Activated T-cell treated with anti-CD3 and anti-CD28 coated beads, Interleukin-2, amount 50 U/mL, for 48 hours (primary cell): ENCODE measurements around the gene CIC.
"Not testable (repeated sequence)": the region's sequence is repeated elsewhere in the genome, so short reads cannot be mapped to it uniquely, and the experiment has no call there.

Experiments used
- DNase-seq, 2 experiments: peaks; one replicate each; pipeline ENCODE4 v3.0.0-alpha.2; 2020

Gene CIC

DNA sequence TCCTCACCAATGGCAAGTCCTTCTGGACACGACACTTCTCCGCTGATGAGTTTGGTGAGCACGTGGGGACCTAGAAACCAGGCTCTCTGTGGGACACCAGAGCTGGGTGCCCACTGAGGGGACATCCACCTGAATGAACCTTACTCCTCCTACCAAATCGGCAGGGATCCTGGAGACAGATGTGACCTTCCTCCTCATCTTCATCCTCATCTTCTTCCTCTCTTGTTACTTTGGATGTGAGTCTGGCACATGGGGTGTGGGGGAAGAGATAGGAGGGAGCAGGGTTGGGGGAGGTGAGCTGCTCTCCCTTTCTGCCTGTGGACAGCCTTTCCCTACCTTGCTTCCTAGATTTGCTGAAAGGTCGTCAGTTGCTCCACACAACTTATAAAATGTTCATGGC lies 46.0 kb downstream of the CIC start:
- no peak for DNase-seq

DNA sequence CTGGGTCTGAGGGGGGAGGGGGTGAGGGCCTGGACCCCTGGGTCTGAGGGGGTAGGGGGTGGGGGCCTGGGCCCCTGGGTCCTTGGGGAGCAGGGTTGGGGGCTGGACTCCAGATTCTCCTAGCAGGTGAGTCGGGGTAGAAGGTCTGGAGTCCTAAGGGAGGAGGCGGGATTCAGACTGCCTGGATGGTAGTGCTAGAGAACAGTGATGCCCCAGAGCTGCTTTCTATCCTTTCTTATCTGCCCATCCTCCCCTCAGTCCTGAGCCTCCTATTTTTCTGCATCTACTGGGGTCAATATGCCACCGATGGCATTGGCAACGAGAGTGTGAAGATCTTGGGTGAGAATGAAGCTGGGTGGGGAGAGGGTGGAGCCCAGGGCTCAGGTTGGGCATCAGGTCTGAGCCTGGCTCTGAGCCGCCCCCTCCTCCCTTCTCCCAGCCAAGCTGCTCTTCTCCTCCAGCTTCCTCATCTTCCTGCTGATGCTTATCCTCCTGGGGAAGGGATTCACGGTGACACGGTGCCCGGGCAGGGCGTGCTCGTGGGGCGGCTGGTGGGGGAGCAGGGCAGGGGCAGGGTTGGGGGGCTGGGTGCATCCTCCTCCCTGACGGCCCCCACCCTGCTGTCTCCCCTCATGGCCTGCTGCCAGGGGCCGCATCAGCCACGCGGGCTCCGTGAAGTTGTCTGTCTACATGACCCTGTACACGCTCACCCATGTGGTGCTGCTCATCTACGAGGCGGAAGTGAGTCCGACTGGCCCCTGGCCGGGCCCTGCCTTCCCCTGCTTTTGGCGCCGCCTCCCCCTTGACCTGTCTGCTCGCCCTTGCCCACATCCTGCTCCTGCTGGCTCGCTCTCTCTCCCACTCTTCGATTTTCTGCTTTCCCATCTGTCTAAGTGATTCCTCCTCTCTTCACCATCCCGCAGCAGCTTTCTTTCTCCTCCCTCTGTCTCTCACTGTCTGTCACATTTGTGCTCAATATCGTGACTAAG lies 47.5 kb downstream of the CIC start:
- no peak for DNase-seq

DNA sequence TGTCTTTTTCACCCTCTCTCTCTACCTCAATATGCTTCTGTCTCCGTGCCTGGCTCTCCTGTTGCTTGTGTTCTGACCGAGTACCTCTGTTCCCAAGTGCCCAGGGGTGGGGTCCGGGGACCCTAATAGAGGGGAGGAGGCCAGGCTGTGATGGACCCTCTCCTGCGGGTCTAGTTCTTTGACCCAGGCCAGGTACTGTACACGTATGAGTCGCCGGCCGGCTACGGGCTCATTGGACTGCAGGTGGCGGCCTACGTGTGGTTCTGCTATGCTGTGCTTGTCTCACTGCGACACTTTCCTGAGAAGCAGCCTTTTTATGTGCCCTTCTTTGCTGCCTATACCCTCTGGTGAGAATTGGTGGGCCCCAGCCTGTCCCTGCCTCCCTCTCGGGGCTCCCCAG lies 48.5 kb downstream of the CIC start:
- no peak for DNase-seq

DNA sequence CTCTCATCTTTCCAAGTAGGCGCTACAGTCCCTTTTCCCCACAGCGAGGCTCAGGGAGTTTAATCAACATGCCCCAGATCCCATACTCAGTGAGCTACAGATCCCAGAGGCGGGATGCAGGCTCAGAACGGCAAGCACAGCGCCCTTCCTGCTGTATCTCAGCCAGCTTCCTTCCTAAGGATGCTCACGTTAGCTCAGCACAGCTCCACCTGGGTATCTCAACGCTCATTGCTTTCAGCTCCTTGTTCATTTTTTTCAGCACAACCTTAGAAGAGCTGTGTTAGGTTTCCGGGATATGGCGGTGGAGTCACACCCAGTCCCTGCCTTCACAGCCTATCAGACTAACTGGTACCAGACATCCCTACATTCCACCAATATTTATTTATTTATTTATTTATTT lies 53.3 kb downstream of the CIC start:
- DNase-seq, result no peak

DNA sequence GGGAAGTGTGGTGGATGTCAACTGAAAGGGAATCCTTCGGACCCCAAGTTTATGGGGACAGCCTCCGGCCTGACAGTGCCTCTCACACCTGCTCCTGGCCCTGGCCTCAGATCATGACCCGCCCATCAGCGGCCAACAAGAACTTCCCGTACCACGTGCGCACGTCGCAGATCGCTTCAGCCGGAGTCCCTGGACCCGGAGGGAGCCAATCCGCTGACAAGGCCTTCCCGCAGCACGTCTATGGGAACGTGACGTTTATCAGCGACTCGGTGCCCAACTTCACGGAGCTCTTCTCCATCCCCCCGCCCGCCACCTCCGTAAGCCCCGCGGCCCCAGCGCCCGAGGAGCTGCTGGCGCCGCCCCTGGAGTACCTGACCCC lies 54.4 kb downstream of the CIC start:
- no peak for DNase-seq

DNA sequence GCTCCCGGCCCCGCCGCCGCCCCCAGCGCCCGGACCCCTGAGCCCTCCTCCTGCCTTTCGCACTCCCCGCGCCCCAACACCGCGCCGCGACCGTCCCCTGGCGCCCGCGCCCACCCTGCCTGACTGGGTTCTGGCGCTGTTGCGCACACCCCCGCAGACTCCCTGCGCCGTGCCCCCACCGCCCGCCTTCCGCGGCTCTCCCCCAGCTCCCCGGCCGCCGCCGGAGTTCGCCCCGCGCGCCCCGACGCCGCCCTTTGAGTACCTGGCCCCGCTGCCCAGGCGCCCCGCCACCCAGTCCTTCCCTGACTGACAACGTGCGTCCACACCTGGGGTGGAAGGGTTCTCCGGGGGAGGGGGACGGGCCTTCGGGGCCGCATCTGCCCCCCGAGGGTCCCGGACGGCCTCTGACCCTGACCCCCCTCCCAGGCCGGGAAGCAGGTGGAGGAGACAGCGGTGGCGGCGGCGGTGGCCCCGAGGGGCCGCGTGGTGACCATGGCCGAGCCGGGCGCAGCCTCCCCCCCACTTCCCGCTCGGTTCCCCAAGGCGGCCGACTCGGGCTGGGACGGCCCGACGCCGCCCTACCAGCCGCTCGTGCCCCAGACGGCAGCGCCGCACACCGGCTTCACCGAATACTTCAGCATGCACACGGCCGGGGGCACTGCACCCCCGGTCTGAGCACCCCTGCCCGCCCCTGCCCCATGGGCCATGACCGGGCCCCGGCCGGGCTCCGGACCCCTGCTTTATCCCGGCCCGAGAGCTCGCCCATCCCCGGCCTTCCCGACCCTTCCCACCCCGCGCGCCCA lies 55.0 kb downstream of the CIC start:
- DNase-seq, result peak in 1 of 2 experiments; percentile 49

DNA sequence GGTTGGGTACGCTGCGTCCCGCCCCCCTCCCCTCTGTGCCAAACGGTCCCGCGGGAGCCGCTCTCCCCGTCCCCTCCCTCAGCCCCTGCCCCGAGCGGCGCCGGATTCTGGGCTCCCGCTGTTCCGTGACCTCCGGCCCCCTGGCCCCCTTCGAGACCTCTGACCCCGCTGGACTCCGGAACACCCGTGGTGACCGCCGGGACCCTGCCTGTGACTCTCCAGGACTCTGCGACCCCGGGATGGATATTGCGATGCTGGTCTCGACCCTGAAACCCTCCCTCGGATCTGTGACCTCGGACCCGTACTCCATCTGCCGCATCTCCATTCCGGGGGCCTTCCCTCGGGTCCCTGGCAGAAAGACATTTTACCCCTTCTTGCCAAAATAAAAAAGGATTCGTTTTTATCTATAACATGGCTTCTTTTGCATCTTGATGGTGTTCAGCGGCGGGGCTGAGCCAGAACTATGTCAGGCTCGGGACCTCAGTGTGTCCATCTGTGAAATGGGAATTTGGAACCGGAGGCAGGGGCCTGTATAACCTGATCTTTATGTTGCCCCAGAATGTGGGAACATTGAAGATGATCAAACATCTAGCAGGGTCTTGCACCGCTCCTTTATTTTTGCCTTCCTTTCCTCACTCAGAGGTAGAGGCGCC lies 55.7 kb downstream of the CIC start:
- DNase-seq, result no peak

DNA sequence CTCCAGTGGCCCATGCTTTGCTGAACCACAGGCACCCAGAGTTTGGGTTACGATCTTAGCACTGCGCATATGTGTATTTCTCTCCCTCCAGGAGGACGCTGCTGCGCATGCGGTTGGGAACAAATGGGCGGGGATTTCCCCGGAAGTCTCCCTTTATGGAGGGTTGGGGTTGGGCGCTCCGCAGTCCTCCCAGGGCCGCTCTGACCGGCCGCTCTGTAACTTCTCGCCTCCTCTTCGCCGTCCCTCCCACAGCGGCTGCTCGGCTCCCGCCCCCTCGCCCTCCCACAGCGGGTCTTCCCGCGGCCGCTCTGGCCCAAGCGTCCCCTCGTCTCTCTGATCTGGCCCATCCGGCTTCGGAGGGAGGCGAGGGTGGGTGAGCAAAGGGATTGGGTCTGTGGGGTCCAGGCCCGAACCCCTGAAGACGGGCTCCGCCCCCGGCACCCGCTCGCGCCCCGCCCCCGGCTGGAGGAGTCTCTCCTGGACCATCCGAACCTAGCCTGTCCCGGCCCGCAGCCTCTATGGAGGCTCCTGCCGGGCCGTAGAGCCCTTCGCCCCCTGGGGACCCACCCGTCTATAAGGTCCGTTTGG lies 56.4 kb downstream of the CIC start, which contains the start of gene MEGF8:
Gene MEGF8, plus strand, starts transcription at position 328 of the 588 bp plus-strand sequence. CDS start 609 bp downstream, outside the sequence.
- DNase-seq, result peak; percentile 99

DNA sequence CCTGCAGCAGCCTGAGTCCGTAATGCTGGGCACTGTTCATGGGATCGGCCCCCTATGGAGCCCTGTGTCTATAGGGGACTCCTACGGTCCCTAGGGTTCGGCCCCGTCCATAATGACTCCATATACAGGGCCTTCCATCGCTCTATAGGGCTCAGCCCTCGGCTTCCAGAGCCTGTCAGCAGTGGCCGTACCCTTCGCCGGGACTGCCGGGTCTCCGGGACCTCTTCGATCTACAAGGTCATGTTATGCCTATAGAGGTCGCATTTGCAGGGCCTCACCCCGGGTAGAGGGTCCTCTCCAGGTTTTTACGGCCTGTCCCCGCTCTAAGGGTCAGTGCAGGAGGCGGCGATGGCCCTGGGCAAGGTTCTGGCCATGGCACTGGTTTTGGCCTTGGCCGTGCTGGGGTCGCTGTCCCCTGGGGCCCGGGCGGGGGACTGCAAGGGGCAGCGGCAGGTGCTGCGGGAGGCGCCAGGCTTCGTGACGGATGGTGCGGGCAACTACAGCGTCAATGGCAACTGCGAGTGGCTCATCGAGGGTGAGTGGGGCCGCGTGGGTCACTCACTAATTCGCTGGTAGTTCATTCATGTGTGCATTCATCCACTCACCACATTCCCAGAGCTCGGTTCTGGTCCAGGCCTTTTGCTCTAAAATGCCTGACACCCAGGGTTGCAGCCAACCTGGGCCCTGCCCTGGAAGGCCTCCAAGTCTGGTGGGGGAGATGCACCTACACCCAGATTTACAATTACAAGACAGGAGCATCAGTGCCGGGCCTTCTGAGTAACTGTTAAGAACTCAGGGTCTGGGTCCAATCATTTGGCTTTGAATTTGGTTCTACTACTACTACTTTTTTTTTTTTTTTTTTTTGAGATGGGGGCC lies 57.1 kb downstream of the CIC start:
- peak; percentile 67 for DNase-seq

DNA sequence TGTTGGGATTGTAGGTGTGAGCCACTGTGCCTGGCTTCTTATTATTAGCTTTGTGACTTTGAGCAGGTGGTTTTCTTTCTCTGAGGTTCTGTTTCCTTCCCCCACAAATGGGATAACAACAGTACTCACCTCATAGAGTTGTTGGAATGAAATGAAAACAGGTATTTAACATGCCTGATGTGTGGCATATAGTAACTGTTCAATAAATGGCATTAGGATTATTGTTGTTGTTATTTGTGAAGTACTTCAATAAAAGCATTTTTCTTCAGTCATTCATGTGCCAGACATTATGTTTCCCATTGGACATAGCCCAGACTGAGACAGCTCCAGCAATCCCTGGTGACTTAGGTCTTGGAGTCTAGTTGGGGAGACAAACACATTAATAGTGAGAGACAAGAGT lies 57.9 kb downstream of the CIC start:
- no peak for DNase-seq

DNA sequence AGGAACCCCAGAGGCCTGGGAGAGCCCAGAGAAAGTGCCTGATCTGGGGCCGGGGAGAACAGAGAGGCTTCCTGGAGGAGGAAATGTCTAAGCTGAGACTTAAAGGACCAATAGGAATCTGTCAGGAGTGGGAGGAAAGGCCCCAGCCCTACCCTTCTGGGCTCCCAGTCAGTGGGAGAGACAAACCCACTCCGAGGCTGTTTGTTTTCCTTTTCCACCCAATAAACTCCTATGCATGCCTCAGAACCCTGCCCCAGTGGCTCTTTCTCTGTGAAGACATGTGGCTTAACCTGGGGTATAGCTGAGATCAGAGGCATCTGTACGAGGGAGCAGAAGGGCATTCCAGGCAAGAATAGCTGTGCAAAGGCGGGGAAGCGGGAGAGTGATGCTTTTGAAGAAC lies 58.3 kb downstream of the CIC start:
- DNase-seq, result no peak

DNA sequence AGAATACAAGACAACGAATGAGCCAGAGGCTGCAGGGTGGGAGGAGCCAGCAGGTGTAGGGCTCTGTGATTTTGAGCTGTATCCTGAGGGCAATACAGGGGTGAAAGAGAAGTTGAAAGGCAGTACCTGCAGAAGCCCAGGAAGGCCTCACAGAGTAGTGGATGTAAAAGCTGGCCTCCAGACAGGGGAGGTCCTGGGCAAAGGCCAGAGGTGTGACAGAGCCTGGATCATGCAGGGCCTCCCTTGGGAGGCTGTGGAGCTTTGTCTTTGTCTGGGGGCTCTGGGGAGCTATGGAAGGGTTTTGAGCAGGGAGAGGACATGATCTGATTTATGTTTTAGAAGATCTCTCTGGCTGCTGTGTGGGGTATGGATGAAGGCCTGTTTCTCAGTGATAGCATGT lies 59.1 kb downstream of the CIC start:
- DNase-seq, result no peak

DNA sequence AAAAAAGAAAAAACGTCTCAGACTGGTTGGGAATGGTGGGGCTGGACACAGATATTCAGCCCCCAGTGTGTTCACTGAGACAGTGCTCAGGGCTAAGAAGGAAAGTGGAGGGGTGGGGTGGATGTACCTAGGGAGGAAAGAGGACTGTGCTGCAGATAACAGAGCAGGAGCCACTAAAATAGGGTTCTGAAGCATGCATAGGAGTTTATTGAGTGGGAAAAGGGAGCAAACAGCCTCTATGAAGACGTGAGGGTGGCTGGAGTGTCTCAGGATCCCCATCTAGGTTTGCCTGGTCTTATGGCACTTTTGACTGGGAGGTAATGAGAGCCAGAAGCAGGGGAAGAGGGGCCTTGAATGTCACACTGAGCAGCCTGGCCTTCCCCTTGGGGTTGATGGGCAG lies 59.8 kb downstream of the CIC start:
- DNase-seq, result no peak

DNA sequence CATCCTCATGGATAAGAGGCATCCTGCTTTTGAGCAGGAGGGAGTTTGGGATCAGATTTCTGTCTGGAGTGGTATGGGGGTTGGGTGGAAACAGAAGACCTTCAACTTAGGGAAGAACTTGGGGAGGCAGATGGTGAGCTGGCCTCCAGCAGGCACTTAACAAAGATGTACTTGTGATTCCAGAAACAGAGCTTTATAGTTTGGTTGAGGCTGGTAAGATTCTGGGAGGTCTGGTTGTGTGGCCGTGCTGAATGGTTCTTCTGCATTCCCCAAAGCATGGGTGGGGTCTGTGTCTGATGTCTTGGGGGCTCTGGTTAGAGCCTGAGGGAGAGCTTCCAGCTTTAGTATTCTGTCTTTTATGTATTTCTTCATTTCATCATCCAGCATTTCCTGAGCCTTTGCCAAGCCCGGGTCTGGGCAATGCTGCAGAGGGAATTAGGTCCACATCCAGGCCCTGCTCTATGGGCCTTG lies 61.2 kb downstream of the CIC start:
- DNase-seq, result no peak

DNA sequence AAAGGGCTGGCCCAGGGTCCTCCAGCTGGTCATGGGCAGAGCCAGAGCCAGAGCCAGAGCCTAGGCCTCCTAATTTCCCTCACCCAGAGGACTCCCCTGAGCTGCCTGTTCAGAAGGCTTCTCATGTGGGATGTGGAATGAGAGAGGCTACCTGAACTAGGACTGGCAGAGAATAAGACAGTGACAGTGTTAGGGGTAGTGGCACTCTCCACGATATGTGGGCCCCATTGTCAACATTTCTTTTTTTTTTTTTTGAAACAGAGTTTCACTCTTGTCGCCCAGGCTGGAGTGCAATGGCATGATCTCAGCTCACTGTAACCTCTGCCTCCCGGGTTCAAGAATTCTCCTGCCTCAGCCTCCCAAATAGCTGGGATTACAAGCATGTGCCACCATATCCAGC lies 62.3 kb downstream of the CIC start:
- not testable (repeated sequence) for DNase-seq

DNA sequence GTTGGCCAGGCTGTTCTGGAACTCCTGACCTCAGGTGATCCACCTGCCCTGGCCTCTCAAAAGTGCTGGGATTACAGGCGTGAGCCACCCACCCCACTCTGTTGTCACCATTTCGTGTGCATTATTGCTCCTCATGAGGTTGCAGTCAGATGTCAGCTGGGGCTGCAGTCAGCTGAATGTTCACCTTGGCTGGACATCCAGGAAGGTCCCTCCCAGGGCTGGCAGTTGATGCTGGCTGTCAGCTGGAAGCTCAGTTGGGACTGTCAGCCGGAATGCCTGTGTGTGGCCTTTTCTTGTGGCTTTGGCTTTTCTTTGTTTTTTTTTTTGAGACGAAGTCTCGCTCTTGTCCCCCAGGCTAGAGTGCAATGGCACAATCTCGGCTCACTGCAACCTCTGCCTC lies 63.0 kb downstream of the CIC start:
- DNase-seq, result no peak

DNA sequence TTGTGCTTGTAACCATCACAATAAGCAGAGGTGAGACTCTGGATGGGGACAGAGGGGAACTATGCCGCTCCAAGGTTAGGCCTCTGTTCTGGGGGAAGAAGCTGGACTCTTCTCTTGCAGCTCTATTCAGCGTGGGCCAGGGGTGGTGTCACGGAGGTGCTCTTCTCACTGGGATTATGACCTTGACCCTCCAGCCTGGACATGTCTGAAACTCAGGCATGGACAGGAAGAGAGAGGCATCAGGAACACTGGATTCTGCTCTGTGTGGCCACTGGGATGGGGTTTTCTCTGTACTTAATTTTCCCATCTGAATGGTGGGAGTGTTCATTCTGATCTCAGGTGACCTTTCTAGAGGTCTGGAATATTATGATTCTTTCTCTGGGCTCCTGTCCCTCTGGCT lies 64.0 kb downstream of the CIC start:
- DNase-seq, result no peak

DNA sequence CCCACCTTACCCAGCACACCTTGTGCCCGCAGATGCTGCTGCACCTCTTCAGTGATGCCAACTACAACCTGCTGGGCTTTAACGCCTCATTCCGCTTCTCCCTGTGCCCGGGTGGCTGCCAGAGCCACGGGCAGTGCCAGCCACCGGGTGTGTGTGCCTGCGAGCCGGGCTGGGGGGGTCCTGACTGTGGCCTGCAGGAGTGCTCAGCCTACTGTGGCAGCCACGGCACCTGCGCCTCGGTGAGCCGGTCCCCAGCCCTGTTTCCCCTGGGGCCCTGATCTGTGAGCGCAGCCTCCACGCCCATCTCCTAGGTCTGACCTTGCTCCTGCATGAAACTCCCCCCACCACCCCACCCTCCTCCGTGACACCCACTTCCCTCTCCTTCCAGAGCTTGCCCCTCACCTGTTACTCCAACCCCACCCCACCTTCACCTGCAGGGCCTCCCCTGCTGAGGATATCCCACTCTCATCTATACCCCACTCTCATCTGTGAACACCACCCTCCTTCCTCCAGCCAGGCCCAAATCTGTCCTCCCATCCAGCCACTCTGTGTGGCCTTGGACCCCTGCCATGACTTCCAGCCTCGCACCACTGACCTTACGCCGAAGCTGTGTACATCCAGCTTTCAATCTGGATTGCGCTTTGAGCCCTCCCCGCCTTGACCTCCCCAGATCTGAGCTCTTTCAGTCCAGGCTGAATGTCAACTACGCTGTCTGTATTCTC lies 65.1 kb downstream of the CIC start:
- DNase-seq, result no peak

DNA sequence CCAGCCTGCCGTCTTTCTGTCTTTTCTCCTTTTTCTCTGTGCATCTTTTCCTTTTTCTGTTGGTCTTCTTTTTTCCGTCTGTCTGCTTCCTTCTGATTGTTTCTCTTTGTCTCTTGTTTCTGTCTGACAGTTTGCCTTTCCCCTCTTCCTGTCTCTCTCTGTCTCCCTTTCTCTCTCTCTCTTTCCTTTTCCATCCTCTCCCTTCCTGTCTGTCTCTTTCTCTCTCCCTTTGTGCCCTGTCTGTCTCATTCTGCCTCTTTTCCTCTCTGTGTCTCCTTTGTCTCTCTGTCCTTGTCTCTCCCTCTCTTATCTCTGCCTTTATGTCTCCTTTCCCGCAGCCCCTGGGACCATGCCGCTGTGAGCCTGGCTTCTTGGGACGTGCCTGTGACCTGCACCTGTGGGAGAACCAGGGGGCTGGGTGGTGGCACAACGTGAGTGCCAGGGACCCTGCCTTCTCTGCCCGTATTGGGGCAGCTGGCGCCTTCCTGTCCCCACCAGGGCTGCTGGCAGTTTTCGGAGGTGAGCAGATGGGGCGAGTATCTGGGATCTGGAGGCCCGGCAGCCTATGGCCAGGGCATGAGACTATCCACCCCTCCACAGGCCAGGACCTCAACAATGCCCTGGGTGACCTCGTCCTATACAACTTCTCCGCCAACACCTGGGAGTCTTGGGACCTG lies 65.8 kb downstream of the CIC start:
- DNase-seq, result no peak

DNA sequence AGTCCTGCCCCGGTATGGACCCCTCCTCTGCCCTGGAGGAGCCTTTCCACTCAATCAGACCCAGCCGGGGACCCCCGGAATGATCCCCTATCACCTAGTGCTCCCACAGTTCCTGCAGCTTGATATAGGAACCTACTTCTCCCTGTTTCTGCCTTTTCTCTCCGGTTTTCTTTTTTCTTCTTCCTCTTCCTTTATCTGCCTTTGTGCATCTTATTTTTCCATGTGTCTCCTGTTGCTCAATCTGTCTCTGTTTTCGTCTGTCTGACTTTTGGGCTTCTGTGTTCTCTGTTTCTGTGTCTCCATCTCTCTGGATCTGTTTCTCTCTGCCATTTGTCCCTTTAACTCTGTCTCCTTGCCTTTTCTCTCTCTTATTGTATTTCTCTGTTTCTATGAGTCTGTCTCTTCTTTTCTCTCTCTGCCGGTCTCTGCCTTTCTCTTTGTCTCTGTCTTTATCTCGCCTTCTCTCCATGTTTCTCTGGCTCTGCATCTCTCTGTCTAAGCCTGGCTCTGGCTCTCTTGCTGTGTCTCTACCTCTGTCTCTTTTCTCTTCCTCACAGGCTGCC lies 66.4 kb downstream of the CIC start:
- DNase-seq, result no peak
